Stimulated activated CD4-positive, alpha-beta T cell treated with anti-CD3 and anti-CD28 coated beads, Interleukin-15, amount 100 ng/mL, for 1 hour (primary cell): ENCODE data around the gene CD28.

Experiments used
- DNase-seq, 2 donors: peaks; one replicate each; pipeline ENCODE4 v3.0.0-alpha.2; 2020; ENCODE audit warnings: low read depth in 1 of 2, low spot score in 1 of 2

Gene CD28

DNA sequence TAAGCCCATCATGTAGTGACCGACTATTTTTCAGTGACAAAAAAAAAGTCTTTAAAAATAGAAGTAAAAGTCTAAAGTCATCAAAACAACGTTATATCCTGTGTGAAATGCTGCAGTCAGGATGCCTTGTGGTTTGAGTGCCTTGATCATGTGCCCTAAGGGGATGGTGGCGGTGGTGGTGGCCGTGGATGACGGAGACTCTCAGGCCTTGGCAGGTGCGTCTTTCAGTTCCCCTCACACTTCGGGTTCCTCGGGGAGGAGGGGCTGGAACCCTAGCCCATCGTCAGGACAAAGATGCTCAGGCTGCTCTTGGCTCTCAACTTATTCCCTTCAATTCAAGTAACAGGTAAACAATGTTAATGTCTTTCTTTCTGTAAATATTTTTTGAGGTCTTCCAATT lies at the start of gene CD28:
Gene CD28 (plus strand): TSS at position 237 of the 400 bp plus-strand sequence. CDS start 58 bp downstream, at position 295.
- DNase-seq: peak; percentile 63 to 69

DNA sequence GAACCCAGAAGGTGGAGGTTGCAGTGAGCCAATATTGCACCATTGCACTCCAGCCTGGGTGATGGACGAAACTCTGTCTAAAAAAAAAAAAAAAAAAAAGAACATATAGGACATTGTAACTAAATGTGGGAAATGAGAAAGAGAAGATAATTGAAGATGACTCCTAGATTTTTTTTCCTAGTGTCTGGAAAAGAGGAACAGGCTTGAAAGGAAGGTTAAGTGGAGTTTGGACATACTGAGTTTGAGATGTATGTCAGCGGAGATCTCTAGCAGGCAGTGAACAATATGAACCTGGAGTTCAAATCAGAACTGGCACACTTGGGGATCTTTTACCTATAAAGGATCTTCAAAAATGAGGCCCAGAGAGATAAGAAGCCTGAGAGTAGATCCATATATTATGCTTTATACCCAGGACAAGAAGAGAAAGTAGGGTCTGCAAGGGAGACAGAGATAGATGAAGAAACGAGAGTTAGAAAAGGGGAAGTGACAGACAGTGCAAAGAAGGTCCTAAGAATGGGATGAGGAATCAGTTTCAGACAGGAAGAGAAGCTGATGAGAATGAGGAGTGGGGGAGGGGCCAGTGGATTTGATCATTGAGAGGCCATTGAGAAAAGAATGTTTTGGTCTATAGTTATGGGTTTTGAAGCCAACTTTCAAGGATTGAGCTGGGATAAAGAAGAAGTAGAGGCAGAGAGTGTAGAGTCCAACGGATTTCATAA lies 46.9 kb upstream of the CD28 start:
- no peak for DNase-seq

DNA sequence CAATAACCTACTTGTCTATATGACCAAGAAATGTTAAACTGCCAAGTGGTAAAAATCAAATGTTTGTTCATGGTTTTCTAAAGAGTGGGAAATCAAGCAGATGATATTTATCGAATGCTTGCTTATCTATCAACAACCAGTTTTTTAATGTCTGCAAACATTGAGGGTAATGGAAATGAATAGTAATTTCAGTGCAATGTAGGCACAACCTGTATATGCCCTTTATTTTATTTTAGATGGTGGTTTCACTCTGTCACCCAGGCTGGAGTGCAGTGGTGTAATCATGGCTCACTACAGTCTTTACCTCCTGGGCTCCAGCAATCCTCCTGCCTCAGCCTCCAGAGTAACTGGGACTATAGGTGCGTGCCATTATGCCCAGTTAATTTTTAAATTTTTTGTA lies 46.0 kb upstream of the CD28 start:
- DNase-seq: no peak

DNA sequence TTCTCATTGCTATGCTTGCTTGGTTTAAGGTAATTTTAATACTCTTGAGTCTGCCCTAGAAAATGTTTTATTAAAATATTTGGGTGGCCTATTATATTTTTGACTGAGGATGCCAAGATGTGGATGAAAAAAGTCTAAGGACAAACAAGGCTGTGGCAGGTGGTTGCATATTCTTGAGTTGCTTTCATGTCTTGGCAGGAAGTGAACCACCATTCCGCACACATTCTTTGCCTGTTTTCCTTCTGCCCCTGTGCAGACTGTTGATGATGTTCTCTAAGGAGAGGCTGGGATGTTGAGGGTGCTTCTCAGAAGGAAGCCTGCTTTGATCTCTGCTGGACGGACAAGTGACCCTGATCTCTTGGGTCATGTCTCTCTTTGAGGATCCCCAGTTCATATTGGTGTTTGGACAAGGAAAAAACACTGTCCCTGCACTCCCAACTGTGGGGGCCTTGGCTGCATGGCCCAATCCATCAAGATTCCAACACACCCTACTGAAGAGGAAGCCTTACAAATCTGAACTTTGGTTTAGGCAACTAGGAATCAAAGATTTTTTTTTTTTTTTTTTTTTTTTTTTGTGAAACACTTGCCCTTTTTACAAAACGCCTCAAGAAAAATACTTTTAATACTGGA lies 45.0 kb upstream of the CD28 start:
- no peak for DNase-seq

DNA sequence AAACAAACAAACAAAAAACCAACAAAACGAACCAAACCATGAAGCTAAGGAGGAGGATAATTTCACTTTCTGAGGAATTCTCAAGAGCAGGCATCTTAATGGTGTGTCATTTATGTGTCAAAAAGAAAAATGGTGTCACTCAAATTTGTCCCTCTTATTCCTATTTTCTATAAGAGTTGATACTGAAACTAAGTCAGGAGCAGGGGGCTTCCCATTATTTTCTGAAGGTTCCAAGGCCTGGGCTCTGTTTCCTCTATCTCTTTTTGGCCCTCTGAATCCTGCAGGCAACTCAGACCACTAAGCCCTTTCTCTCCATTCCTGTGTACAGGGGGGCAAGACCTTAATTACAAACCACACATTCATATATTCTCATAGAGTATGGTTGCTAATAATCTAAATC lies 44.0 kb upstream of the CD28 start:
- no peak for DNase-seq

DNA sequence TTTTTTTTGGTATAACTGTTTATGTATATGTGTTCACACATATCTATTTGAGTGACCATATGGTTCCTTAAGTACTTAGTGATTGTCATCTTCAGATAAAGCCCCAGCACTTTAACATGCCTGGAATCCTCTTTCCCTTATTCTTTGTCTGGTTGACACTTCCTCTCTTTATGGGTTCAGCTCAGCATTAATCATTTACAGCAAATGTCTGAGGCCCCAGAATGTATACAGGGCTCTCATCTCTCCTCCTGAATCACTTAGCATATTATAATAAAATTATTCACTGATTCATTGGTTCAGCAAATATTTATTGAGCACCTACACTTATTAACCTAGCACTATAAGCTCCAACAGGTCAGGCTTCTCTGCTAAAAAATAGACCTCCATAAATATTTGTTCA lies 43.5 kb upstream of the CD28 start:
- DNase-seq: no peak

DNA sequence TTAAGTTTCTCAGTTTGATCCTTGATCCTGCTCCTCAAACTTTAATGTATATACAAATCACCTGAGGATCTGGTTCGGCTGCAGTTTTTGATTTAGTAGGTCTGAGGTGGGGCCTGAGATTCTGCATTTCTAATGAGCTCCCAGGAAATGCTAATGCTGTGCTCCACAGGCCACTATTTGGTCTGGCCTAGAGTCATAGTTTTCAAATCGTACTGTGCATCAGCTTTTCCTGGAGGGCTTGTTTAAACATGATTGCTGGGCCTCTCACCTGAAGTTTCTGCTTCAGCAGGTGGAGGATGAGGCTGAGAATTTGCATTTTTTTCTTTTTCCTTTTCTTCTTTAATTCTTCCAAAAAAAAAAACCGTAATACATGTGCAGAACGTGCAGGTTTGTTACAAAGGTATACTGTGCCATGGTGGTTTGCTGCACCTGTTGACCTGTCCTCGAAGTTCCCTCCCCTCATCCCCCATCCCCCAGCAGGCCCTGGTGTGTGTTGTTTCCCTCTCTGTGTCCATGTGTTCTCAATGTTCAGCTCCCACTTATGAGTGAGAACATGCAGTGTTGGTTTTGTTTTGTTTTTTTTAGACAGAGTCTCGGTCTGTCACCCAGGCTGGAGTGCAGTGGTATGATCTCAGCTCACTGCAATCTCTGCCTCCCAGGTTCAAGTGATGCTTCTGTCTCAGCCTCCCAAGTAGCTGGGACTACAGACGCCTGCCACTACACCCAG lies 42.2 kb upstream of the CD28 start:
- no peak for DNase-seq

DNA sequence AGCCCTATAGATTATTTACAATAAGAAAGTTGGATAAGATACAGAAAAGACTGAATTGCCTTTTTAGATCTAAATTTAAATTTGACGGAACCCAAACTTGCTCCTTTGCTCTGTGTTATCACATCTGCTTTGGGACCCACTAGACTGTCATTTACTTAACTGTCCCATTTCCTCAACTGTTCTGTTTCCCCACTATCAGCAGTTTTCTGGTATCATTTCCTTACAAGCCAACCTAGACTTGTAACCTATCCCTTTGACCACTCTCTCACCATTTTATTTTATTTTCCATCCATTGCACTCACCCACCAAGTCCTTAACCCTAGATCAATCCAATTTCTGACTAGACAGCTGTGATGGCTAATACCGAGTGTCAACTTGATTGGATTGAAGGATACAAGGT lies 38.6 kb upstream of the CD28 start:
- DNase-seq: no peak

DNA sequence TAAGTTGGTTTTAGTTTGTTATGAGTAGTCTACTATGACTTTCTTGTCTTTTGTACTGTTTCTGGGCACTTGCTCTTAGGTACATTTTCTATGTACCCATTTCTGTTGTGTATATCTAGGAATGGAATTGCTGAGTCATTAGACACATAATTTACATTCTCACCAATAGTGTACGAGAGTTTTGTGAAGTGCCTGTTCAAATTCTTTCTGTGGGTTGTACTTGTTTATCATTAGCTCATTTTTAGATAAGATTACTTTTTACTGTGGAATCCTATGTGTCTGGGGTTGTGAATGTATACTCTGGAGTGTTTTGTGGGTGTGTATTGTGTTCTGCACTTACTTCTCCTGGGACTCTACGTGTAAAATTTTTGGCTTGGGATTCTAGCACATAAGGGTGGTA lies 36.6 kb upstream of the CD28 start:
- DNase-seq: no peak

DNA sequence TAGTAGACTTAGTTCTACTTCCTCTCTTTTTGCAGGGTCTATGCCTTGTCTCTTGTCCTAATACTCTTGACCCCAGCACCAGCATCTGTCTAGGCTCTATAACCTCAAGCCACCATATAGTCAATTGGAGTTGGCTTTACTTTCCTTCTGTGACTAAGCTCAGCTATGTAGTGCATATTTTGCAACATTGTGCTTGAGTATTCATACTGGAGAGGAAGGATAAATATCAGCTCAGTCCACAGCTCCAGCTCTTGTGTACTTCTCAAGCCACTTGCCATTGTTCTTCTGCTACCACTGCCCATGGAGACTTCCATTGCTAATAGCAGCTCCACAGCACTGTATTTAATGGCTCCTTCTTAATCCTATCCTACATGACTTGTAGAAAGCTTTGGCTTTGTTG lies 35.5 kb upstream of the CD28 start:
- no peak for DNase-seq

DNA sequence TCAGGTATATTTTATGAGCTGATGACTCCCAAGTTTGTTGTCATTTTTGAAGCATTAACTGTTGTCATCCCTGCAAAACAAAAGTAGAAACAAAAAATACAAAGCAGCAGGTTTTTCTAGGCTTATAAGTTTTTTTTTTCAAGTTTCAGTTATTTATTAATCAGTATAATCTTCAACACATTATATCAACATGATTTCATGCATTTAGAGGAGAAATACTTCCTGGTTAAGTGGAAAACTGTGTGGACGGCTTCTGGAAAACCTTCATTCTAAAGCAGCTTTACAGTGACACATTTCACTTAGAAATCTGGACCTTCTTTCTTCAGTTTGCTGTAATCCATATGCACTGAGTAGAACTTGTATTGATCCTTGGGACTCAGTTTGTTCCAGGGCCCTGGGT lies 34.6 kb upstream of the CD28 start:
- DNase-seq: no peak

DNA sequence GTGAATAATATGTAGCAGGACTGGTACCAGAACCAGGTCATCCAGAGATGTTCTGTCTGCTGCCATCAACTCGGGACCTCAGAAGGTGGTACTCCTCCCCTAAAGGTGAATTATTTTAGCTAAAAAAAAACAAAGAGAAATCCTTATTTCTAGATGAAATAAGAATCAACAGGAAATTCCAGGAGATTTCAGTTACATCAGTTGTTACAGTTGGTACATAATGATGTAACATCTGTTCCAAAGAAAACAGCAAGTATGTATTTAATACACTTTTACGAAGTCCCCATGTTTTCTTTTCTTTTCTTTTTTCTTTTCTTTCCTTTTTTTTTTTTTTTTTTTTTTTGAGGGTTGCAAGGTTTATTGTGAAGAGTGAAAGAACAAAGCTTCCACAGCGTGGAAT lies 33.6 kb upstream of the CD28 start:
- DNase-seq: no peak

DNA sequence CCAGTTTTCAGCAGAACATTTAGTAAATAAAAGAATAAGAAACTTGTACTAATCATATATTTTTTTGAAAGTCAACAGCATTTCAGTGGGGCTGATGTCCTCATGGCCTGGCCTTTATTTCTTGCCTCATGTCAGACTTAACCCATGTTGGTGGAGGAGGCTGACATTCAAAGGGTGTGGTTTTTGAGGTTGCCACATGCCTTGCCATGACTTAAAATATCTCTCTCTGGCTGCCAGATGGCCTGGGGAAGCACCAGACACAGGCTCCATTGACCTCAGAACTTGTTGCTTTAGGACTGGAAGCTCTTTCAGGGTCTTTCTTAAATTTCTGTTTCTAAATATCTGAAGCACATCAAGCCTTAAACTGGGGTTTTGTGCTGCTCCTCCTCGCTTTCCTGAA lies 32.5 kb upstream of the CD28 start:
- no peak for DNase-seq

DNA sequence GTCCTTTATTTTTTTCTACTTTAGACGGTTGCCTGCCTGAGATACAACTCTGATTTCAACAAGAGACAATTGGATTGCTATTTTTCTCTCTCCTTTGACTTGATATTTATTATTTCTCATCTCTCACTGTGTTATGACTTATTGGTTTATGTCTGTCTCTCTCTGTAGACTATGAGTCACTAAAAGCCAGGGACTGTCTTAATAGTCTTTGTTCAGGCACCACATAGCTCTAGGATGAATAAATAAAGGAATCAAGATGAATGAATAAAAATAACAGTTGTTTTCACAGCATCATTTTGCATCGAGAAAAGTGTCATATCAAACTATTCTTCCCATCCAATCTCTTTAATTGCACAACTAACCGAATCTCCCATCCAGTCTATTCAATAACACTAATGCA lies 31.4 kb upstream of the CD28 start:
- no peak for DNase-seq

DNA sequence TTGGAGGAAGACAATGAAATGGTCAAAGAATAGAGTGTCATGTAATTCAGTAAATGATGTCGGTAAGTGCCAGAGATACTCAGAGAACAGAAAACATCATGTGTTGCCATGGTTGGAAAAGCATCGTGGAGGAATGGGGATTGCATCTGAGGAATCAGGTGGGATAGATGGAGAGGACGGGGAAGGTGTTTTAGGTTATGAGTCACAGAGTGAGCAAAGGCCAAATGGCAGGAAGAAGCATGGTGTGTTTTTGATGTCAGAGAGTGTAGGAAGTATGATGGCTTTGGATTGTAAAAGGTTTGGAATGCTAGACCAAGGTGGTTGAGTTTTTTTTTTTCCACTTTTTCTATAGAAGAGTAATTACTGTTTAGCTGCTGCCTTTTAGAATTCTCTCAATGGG lies 27.5 kb upstream of the CD28 start:
- no peak for DNase-seq

DNA sequence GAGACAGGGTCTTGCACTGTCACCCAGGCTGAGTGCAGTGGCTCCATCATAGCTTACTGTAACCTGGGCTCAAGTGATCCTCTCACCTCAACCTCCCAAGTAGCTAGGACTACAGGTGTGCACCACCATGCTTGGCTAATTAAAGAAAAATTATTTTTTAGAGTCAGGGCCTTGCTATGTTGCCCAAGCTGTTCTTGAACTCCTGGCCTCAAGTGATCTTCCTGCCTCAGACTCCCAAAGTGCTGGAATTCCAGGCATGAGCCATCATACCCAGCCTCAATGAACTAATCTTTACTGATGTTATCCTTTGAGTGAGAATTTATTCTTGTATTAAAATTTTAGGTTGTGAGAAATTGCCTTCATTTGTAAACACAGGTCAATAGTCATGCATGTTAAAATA lies 27.0 kb upstream of the CD28 start:
- DNase-seq: no peak

DNA sequence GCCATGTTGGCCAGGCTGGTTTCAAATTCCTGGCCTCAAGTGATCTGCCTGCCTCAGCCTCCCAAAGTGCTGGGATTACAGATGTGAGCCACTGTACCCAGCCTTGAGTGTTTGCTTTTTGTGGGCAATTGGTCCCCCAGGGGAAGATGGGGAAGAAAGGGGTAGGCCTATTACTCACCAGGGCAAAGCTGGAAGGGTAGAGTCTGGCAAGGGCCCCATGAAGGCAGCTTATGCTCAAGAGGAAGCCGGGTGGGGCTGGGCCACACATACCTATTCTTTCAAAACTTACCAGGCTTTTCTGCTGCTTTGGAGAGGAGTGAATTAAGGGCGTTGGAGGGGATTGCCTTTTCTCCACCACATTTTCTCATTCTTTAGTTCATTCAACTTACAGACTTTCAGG lies 24.5 kb upstream of the CD28 start:
- no peak for DNase-seq

DNA sequence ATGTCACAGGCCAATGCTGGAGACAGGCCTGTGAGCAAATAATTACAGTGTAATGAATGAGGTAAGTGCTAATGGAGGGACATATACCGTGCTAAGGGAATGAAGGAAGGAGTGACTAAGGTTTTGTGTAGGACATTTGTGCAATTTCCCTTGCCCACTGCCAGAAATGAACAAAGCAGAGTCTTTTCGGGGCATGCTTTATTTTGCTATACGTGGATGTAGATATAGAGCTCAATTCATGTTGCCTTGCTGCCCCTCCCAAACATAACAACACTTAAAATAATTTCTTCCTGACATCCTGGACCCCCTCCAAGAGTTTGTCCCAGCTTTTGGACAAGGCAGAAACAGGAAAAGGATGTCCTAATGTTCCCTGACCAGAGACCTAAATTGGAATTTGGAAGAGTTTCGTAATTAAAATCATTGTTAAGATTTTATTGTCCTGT lies 23.7 kb upstream of the CD28 start:
- no peak for DNase-seq

DNA sequence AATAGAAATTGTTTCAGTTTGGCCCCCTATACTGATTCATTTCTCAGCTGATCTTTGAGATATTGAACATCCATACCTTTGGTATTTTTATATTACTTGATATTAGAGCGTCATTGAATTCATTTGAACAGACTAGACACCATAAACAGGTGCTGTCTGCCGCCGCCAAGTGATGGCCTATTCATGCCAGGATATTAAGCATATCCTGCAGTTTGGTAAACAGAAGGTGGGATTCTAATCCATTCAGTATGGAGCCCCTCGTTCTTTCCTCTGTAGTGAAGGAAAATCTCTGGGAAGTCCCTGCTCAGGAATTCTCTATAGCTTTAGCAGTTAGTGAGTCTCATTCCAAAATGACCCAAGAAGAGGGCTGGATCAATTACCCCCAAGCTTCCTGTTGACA lies 23.0 kb upstream of the CD28 start:
- DNase-seq: no peak

DNA sequence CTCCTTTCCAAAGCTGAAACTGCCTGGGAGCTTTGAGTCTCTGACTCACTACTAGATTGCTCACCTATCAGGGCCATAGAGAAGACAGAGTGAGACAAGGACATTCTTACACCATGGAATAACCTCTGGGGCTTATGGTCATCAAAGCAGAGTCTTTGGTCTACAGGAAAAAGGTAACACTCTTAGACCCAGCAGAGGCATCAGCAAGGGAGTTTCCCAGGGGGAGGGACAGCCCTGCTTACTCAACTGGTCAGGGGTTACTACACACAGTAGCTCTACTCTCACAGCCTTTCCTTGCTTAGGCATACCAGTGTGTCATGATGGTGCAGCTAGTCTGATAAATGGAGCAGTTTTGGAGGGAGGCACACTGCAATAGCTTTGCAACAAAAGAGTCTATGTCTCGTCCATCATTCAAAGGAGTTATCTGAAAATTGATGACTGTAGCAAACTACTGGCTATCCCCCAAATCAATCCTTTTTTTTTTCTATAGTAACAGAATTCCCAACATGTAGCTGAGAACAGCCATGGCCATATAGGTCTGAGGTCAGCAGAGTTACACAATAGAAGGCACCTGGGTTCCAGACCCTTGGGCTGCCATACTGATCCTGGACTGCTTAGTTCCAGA lies 22.4 kb upstream of the CD28 start:
- DNase-seq: no peak

DNA sequence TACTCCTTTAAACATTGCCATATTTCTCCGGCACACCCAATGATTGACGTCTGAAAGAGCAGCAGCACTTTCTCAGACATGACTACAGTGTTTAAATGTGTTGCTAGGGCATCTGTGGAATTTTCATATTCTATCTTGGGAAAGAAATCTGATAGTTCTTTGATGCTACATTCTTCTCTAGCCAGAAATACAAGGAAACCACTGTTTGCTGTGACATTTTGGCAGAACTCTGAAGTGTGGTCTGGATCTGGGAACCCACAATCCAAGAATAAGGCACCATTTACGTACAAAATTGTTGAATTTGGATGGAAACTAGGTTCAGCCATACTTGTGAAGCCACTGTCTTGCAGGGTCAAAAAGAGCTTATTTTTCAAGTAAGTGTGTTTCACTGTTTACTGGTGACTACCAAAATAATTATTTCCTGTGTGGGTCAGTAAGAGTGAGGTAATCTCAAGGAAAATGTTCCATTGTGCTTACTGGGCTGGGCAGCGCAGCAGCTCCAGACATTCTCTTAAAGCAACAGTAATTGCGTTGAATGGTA lies 21.3 kb upstream of the CD28 start:
- DNase-seq: no peak
